Measurements from ENCODE around the gene MTA1.

DNA sequence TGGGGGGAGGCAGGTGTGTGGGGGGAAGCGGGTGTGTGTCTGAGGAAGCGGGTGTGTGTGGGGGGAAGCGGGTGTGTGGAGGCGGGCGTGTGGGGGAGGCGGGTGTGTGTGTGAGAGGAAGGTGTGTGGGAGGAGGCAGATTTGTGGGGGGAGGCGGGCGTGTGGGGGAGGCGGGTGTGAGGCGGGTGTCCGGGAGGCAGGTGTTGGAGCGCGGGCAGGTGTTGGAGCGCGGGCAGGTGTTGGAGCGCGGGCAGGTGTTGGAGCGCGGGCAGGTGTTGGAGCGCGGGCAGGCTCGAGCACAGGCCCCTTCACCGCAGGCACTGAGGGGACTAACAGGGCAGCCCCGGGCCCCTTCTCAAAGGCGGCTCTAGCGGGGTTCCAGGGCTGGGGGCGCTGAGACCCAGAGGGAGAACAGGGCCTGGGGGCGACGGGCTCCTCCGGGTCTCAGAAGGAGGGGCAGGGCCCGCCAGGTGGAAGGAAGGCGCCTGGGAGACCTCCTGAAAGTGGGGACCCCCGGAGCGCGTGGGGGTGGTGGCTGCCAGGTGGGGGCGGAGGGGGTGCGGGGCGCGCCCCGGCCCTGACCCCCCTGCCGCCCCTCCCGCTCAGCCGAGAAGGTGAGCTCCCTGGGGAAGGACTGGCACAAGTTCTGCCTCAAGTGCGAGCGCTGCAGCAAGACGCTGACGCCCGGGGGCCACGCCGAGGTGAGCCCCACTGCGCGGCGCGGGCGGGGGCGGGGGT lies 58.2 kb downstream of the MTA1 start:
- TF ChIP-seq, protein P1, sequence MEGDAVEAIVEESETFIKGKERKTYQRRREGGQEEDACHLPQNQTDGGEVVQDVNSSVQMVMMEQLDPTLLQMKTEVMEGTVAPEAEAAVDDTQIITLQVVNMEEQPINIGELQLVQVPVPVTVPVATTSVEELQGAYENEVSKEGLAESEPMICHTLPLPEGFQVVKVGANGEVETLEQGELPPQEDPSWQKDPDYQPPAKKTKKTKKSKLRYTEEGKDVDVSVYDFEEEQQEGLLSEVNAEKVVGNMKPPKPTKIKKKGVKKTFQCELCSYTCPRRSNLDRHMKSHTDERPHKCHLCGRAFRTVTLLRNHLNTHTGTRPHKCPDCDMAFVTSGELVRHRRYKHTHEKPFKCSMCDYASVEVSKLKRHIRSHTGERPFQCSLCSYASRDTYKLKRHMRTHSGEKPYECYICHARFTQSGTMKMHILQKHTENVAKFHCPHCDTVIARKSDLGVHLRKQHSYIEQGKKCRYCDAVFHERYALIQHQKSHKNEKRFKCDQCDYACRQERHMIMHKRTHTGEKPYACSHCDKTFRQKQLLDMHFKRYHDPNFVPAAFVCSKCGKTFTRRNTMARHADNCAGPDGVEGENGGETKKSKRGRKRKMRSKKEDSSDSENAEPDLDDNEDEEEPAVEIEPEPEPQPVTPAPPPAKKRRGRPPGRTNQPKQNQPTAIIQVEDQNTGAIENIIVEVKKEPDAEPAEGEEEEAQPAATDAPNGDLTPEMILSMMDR (IDR thresholded peaks at IDR 0.05; ENCODE audit: low read depth, low read length, poor library complexity, severe bottlenecking) = no peak
- no peak; the same call in 1 of the 2 replicates for TF ChIP-seq EZH2phosphoT487 (IDR thresholded peaks at IDR 0.05; ENCODE audit: borderline replicate concordance, low read length)
